AG09319 (cell line): ENCODE measurements around the gene TMEM176B.

Experiments
- DNase-seq: peaks from one replicate; pipeline ENCODE4 v3.0.0-alpha.2; 2010; ENCODE audit warnings: low read depth; ENCODE audit errors: extremely low read depth
- CTCF ChIP-seq: IDR thresholded peaks from 2 replicates; pipeline ENCODE4 v1.5.1; 2011; ENCODE audit warnings: low read depth, mild to moderate bottlenecking, inconsistent platforms, low read length, moderate library complexity

The TMEM176B gene

GRCh38 chr7:150790416-150791075 is 9.6 kb downstream of the TMEM176B start:
- no peak for TF ChIP-seq CTCF
- DNase-seq: no peak

- no peak for DNase-seq
- no peak for TF ChIP-seq CTCF
These were observed 11.5 kb downstream of the TMEM176B start for GRCh38 chr7:150788474-150789269.

- TF ChIP-seq CTCF: no peak
- no peak for DNase-seq
These were observed 12.6 kb downstream of the TMEM176B start for GRCh38 chr7:150787321-150788281.

GRCh38 chr7:150784954-150785353 is 15.2 kb downstream of the TMEM176B start:
- no peak for TF ChIP-seq CTCF
- no peak for DNase-seq

- TF ChIP-seq CTCF: no peak
- no peak for DNase-seq
These were observed 15.9 kb downstream of the TMEM176B start for GRCh38 chr7:150784120-150784736.

- TF ChIP-seq CTCF: no peak
- DNase-seq: no peak
These were observed 18.2 kb downstream of the TMEM176B start for GRCh38 chr7:150781961-150782360.
